Motor neuron (in vitro differentiated cells): ENCODE results near the gene PDIA6. TPM values are rescaled to one million over a fixed set of nuclear protein-coding genes. Genes with fewer than 3 reads are reported as not detected.

Experiments
- ATAC-seq, 8 experiments: fragments of 200-7000 bp; cut with Tn5 transposase; replicated peaks in 6 of 8; 2 replicates each; pipeline ENCODE4 v1.8.0; 2021; ENCODE audit warnings: mild to moderate bottlenecking in 8 of 8, moderate library complexity in 8 of 8
- H3K27ac ChIP-seq, 2 donors: fragments of 250-450 bp; sonication (Bioruptor Pico); 2 replicates each; pipeline ENCODE4 v1.9.0; 2021; ENCODE audit warnings: antibody characterized with exemption in 2 of 2, mild to moderate bottlenecking in 2 of 2, moderate library complexity in 1 of 2
- H3K4me1 ChIP-seq, 2 donors: fragments of 250-450 bp; sonication (Bioruptor Pico); replicated peaks in 1 of 2; 2 replicates each; pipeline ENCODE4 v1.6.1; 2021; ENCODE audit warnings: antibody characterized with exemption in 2 of 2, mild to moderate bottlenecking in 2 of 2, moderate library complexity in 1 of 2
- H3K4me3 ChIP-seq, 5 donors: fragments of 250-450 bp; sonication (Bioruptor Pico); 2 replicates each; pipeline ENCODE4 v1.9.0; 2021; ENCODE audit warnings: antibody characterized with exemption in 5 of 5, mild to moderate bottlenecking in 5 of 5, moderate library complexity in 4 of 5
- WGBS, 10 experiments: fragments of 450-650 bp; shearing (Covaris generic); methylation state at CpG; one replicate each; pipeline ENCODE4 v1.0.0; 2022; 5-methylcytosine and 5-hydroxymethylcytosine counted together
- in situ Hi-C, 9 experiments: fragments of 400-800 bp; cut with MboI; loops; one replicate each; pipeline ENCODE4 v1.15.0; 2021; ENCODE audit warnings: low sequenced_read_pairs in 9 of 9, low pct_unique_long_range_greater_than_20kb in 2 of 9; ENCODE audit not compliant: unreplicated experiment in 9 of 9
- total RNA-seq, 8 experiments: library from RNA; unstranded; fragments of 300-600 nt; gene quantifications; 2 replicates each; pipeline versions ENCODE4 v1.2.3 to v1.2.4, GENCODE V29; 2022

PDIA6 gene
- total RNA-seq, 8 experiments from 2014 or later: 114 to 290 (median 147) TPM

DNA sequence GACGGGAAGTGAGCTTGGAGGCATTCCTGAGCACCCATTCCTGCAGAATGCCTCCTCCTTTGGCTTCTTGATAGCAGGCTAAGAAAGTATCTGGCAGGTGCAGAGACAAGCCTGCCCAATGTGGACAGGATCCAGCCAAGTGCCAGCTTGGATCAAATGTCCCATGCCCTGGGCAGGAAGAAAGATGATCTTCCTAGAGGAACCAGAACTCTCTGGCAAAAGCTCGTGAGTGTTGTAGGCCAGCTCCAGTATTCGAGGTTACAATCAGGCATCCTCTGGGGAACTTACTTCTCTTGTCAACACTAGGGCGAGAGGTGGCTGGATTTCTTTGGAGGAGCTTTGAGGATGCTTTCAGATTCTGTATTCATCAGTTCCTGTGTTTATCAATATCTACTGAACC is 29.9 kb upstream of the PDIA6 start:
- H3K4me1 ChIP-seq: peaks cover 4 to 8% of the 10 kb centered on the region in 2 donors
- 6 to 83% (median 29%) methylated on average over 1 to 4 of the region's 4 CpGs; no CpG with 5 or more reads in 4 of the 10 experiments for WGBS, 10 experiments
- no peak overlapping the region for H3K27ac ChIP-seq
- in situ Hi-C loops: loop anchor here in 4 of 9 experiments (25.0 kb wide), 4 partner anchors 270 to 745 kb away; a partner anchor contains a TSS
- ATAC-seq: no peak
- no peak overlapping the region for H3K4me3 ChIP-seq

DNA sequence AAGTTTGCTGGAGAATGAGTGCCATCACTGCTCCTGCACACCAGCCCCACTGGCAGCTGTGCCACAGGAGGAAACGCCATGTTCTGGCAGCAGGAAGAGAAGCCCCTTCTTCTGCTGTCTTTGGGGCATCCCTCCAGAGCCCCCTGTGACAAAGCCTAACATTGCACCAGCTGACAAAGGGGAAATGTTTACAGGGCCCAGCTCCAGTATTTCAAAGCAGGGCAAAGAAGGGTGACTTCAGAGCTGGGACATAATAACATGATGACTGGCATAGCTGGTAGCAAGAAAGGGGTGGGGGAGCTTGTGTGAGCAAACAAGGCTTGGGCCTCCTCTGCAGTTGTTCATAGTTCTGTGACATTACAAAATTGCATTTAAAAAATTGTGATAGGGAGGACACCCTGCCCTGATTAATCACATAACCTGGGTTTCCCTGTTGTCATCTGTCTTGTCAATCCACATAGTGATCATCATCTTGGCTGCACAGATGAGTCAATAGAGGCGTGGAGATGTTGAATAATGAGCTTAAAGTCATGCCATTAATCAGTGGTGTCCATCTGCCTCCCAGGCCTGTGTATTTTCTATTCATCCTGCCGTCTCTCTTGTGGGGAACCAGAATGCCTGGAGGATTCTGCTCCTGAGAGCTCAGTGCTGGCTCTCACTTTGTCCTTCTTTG is 29.1 kb upstream of the PDIA6 start:
- in situ Hi-C loops: loop anchor here in 4 of 9 experiments (25.0 kb wide), 4 partner anchors 271 to 746 kb away; a partner anchor contains a TSS
- ATAC-seq: peak in 1 of 8 experiments; percentile 42
- 0 to 83% (median 37%) methylated on average over 1 to 3 of the region's 3 CpGs; no CpG with 5 or more reads in 4 of the 10 experiments for WGBS, 10 experiments
- Histone ChIP-seq H3K27ac (no peak overlapping the region), H3K4me1 (peaks cover 4 to 13% of the 10 kb centered on the region in 2 donors), H3K4me3 (no peak overlapping the region)

DNA sequence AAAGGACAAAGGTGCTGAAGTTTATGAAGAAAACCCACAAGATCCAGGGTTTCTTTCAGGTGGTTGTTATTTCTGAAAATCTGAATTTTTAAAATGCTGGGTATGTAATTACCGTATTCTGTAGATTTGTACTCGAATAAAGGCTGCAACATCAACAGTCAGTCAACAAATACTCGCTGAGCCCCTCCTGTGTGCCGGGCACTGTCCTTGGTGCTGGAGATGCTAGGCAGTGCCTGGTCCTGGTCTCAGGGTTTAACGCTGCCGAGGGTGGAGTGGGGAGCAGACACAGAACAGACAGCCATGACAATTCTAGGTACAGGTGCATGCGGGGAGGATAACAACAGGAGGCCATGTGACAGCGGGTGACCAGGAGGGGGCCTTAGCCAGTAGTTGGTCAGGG is 27.2 kb upstream of the PDIA6 start:
- no peak overlapping the region for H3K4me3 ChIP-seq
- H3K4me1 ChIP-seq: peaks cover 4 to 13% of the 10 kb centered on the region in 2 donors
- peak in 3 of 8 experiments; percentile 14 to 55 (median 17) for ATAC-seq
- H3K27ac ChIP-seq: no peak overlapping the region
- 0 to 59% (median 45%) methylated on average over 2 to 7 of the region's 8 CpGs; no CpG with 5 or more reads in 2 of the 10 experiments for WGBS, 10 experiments
- in situ Hi-C loops: loop anchor here in 8 of 9 experiments (5.0 to 25.0 kb wide), 6 partner anchors 272 to 747 kb away; a partner anchor contains a TSS

DNA sequence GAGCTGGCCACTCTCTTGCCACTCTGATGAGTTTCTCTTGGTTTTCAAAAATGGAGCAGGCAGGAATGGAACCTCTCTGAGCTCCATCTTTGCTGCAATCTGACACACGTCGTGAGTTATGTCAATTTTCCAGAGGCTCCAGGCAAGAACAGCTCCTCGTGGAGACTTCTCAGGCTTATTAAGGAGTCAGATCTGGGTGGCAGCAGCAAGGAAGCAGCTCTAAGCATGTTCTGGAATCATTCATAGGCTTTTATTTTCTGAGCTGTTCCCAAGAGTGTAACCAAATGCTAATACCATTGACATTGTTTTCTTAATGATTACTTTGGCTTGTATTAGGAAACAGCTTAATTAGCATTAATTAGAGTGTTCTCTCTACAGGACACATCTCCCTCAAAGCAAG is 26.1 kb upstream of the PDIA6 start:
- no peak overlapping the region for H3K27ac ChIP-seq
- H3K4me1 ChIP-seq: peaks cover 8 to 13% of the 10 kb centered on the region in 2 donors
- 0 to 70% (median 43%) methylated on average over 1 to 3 of the region's 3 CpGs; no CpG with 5 or more reads in 3 of the 10 experiments for WGBS, 10 experiments
- H3K4me3 ChIP-seq: no peak overlapping the region
- ATAC-seq: no peak
- in situ Hi-C loops: loop anchor here in 8 of 9 experiments (5.0 to 25.0 kb wide), 6 partner anchors 274 to 749 kb away; a partner anchor contains a TSS

DNA sequence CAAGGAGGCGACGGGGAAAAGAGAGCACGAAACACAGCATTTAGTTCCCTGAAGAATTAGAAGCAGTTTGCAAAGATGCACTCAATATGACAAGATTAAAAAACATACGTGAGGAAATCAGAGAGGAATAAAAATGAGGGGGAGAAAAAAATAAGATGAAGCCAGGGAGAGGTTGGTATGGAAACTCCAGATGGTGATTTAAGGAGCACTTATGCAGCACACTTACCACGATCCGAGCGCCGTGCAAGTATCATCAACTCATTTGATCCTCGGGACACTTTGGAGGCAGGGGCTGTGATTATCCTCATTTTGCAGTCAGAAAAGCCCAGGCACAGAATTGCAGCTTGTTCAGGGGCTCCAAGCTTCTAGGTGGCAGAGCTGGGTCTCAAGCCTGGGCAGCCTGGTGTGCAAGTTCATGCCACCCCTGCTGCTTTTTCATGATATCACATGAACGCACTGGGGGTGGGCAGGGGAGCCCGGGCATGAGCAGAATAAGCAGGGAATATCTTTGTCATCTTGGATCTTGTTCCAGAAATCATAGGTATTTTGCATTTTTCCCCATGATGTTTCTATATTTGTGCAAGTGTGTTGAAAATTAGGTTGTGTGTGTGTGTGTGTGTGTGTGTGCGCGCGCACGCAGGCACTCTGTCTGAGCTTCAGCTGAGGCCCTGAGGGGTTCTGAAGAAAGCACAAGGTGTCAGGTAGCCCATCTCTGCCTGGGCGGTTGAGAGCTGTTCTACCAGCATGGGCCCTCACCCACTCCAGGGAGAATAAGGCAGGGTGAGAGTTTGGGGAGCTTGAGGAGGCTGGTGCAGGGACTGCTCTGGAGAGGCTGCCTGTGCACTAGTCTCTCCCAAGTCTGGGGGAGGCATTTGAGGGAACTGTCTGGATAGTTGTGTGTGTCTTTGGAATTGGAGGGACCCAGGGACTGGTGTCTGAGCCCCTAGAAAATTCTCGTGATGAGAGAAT is 25.0 kb upstream of the PDIA6 start:
- no peak overlapping the region for H3K4me3 ChIP-seq
- 21 to 85% (median 58%) methylated on average over 1 to 11 of the region's 17 CpGs; no CpG with 5 or more reads in 1 of the 10 experiments for WGBS, 10 experiments
- peaks cover 15 to 18% of the 10 kb centered on the region in 2 donors for H3K4me1 ChIP-seq
- in situ Hi-C loops: loop anchor here in 8 of 9 experiments (5.0 to 25.0 kb wide), 6 partner anchors 275 to 750 kb away; a partner anchor contains a TSS
- ATAC-seq: no peak
- no peak overlapping the region for H3K27ac ChIP-seq

DNA sequence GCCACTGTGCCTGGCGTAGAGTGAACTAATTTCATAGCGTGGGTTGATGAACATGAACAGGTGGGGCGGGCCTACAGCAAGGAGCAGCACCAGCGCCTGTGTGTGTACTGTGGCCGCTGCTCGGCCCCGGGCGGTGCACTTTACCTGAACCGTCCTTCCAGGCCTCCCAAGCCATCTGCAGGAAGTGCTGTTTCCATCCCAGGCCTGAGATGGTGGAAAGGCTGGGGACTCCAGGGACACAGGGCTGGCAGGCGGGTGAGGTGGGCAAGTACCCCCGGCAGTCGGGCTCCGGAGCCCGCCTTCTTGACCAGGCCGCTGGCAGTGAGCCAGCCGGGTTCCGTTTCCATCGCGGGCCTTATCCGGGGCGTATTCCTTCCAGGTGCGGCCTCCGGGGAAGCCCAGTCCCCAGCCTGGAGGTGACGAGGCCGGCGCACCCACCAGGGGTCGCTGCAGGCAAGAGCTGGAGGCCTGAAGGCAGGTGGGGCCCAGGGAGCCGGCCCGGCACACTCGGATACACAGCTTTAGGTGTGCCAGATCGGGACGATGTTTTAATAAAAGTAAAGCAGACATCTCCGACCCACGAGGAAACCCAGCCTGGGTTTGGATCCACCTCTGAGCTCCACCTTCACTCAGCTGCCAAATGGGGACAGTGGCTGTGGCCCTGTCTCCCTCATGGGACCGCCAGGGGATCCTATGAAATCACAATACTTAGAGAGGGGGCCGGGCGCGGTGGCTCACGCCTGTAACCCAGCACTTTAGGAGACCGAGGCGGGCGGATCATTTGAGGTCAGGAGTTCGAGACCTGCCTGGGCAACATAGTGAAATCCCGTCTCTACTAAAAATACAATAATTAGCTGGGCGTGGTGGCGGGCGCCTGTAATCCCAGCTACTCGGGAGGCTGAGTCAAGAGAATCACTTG is 22.7 kb upstream of the PDIA6 start:
- ATAC-seq: peak in 5 of 8 experiments; percentile 30 to 81 (median 73)
- WGBS, 10 experiments: 16 to 83% (median 78%) methylated on average over 1 to 20 of the region's 48 CpGs; no CpG with 5 or more reads in 3 of the 10 experiments
- Histone ChIP-seq H3K4me1 (peaks cover 19 to 29% of the 10 kb centered on the region in 2 donors), H3K27ac (no peak overlapping the region), H3K4me3 (no peak overlapping the region)
- in situ Hi-C loops: loop anchor here in 8 of 9 experiments (5.0 to 25.0 kb wide), 6 partner anchors 277 to 752 kb away; a partner anchor contains a TSS

DNA sequence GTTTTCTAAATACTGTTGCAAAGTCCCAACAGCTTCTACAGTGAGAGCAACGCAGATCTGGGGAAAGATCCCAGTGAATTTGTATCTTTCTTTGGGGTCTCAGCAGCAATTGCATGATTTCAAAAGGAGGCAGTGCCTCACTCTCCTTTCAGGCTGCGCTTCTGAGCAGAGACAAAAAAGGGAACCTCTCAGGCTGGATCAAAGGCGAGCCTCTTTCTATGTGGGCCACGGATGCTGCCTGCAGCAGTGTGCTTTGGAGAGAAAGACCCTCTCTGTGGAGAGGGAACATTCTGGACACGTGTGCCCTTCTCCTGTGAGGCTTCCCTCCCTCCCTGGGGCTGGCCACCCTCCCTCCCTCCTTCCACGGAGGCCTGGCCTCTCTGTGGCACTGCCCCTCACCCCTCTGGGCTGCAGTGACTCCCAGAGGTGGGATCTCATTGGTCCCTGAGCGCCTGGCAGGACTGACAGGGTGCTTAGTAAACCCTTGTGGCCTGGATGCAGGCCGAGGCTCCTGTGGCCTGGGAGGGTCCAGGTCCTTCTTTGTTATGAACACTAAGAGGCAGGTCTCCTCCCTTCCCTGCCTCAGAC is 21.6 kb upstream of the PDIA6 start:
- ATAC-seq: peak in 5 of 8 experiments; percentile 26 to 53 (median 51)
- WGBS, 10 experiments: 0 to 83% (median 60%) methylated on average over 1 of the region's 8 CpGs; no CpG with 5 or more reads in 5 of the 10 experiments
- in situ Hi-C loops: loop anchor here (5.0 to 25.0 kb wide), 6 partner anchors 278 to 753 kb away; a partner anchor contains a TSS
- H3K4me3 ChIP-seq: no peak overlapping the region
- no peak overlapping the region for H3K27ac ChIP-seq
- peaks cover 19 to 29% of the 10 kb centered on the region in 2 donors for H3K4me1 ChIP-seq

DNA sequence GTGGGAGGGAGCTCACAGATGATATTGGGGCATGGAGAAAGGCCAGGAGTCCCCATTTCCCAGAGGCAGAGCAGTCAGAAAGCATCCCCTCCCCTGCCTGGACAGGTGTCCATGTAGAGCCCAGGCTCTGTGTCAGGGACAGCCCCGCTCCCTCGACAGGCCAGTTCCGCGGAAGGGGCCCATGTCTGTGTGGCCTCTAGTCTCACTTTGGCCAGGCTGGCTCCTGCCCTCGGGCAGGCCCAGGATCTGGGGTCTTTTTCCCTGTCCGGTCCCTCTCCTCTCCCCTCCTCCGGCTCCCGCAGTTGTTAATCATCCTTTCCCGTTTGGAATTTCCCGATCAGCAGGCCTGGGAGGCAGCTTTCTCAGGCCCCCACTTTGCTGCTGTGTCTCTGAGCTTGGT is 20.4 kb upstream of the PDIA6 start:
- Histone ChIP-seq H3K27ac (no peak overlapping the region), H3K4me3 (no peak overlapping the region), H3K4me1 (peaks cover 19 to 29% of the 10 kb centered on the region in 2 donors)
- ATAC-seq: no peak
- in situ Hi-C loops: loop anchor here (5.0 to 25.0 kb wide), 6 partner anchors 279 to 754 kb away; a partner anchor contains a TSS
- WGBS, 10 experiments: 18 to 87% (median 40%) methylated on average over 1 to 3 of the region's 10 CpGs; no CpG with 5 or more reads in 7 of the 10 experiments

DNA sequence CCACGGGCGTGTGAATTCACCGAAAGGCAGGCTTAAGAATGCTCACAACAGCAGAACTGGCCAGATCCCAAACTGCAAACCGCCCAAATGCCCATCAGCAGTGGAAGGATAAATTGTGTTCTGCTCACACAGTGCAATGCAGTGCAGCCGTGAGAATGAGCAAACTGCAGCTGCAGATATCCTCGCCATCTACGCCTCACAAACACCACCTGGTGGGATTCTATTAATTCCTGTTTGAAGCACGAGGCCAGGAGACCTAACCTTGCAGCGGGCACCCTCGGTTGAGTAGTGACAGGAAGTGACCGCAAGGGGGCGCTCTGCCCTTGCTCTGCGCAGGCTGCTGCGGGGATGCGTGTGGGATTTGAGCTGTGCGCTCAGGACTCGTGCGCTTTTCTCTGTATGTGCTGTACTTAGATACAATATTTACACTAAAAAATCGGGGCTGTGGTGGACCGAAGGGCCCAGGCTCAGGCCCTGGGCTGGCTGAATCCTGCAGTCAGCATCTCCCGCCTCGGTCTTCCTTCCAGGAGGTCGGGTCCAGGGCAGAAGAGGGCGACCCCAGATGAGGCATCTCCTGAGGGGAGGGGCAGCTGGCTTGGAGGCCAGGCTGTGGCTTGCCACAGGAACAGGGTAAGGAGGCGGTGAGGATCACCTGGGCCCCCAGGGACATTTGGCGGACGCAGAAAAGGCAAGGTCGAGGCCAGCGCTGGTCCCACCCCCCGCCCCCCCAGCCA is 19.8 kb upstream of the PDIA6 start:
- peaks cover 19 to 26% of the 10 kb centered on the region in 2 donors for H3K4me1 ChIP-seq
- no peak overlapping the region for H3K27ac ChIP-seq
- peak overlapping the region in 2 of 5 donors; percentile 6 to 12 for H3K4me3 ChIP-seq
- in situ Hi-C loops: loop anchor here (5.0 to 25.0 kb wide), 6 partner anchors 280 to 755 kb away; a partner anchor contains a TSS
- WGBS, 10 experiments: 0 to 100% (median 8%) methylated on average over 1 to 22 of the region's 30 CpGs; no CpG with 5 or more reads in 1 of the 10 experiments
- ATAC-seq: peak; percentile 89 to 95 (median 93)

DNA sequence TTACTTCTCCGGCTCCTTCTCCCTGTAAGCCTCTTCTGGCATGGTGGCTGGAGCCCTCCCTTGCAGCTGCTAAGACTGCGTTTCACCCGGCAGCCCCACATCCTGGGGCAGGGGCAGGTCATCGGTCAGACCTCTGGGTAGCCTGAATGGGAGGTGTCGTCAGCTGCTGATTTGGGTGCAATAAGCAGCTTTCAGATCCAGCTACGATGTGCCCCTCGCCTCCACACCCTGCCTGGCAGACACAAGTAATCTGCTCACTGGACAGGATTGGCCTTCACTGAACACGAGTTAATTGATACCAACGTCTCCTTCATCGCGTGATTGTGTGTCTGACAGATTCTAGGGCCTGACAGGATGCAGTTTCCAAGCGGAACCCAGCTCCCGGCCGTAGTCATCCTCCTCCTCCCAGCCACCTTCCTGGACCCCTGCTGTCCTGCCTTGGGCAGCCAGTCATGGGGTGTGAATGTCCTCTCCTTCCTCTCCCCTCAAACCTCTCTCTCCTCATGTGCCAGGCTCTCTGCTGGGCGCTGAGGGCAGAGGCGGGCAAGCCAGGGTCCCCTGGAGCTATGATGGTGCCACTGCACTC is 18.9 kb upstream of the PDIA6 start:
- no peak for ATAC-seq
- Histone ChIP-seq H3K27ac (no peak overlapping the region), H3K4me3 (no peak overlapping the region), H3K4me1 (peaks cover 19 to 23% of the 10 kb centered on the region in 2 donors)
- in situ Hi-C loops: loop anchor here (5.0 to 25.0 kb wide), 6 partner anchors 281 to 756 kb away; a partner anchor contains a TSS
- 56 to 94% (median 74%) methylated on average over 5 to 10 of the region's 16 CpGs; no CpG with 5 or more reads in 6 of the 10 experiments for WGBS, 10 experiments
